ENCODE measurements around the gene EFHC1.

EFHC1 gene

GRCh38 chr6:52513464-52513863, 93.3 kb downstream of the EFHC1 start:
- Histone ChIP-seq H3K4me1 (ENCODE audit: control insufficient read depth in 5 of 5, insufficient read depth in 5 of 5, low read length in 5 of 5) (peaks cover 3 to 58% (median 54%) of the 10 kb centered on the region in 5 donors), H3K9ac (ENCODE audit: low read length in 5 of 5) (no peak overlapping the region), H3K27ac (ENCODE audit: low read depth, low read length) (peak overlapping the region; percentile 75), H3K27me3 (ENCODE audit: control insufficient read depth in 5 of 5, insufficient read depth in 4 of 5, low read length in 5 of 5) (no peaks in the 10 kb centered on the region), H3K36me3 (ENCODE audit: control insufficient read depth in 5 of 5, insufficient read depth in 5 of 5, low read length in 5 of 5) (peaks cover 4 to 40% (median 26%) of the 10 kb centered on the region in 5 donors), H3K9me3 (ENCODE audit: control insufficient read depth in 5 of 5, low read length in 5 of 5) (no peaks in the 10 kb centered on the region), H3K4me3 (ENCODE audit: low read depth in 1 of 5, low read length in 5 of 5) (no peak overlapping the region)

- Histone ChIP-seq H3K9me3 (ENCODE audit: control insufficient read depth in 5 of 5, low read length in 5 of 5) (no peaks in the 10 kb centered on the region), H3K36me3 (ENCODE audit: control insufficient read depth in 5 of 5, insufficient read depth in 5 of 5, low read length in 5 of 5) (peaks cover 4 to 38% (median 24%) of the 10 kb centered on the region in 5 donors), H3K9ac (ENCODE audit: low read length in 5 of 5) (peak overlapping the region in 1 of 5 donors; percentile 36), H3K4me1 (ENCODE audit: control insufficient read depth in 5 of 5, insufficient read depth in 5 of 5, low read length in 5 of 5) (peaks cover 3 to 60% (median 54%) of the 10 kb centered on the region in 5 donors), H3K4me3 (ENCODE audit: low read depth in 1 of 5, low read length in 5 of 5) (no peak overlapping the region), H3K27me3 (ENCODE audit: control insufficient read depth in 5 of 5, insufficient read depth in 4 of 5, low read length in 5 of 5) (no peaks in the 10 kb centered on the region), H3K27ac (ENCODE audit: low read depth, low read length) (peak overlapping the region; percentile 75)
Measured at GRCh38 chr6:52513896-52514295, 93.8 kb downstream of the EFHC1 start.

GRCh38 chr6:52514514-52514913, 94.4 kb downstream of the EFHC1 start:
- Histone ChIP-seq H3K9ac (ENCODE audit: low read length in 5 of 5) (peak overlapping the region in 2 of 5 donors; percentile 18 to 36), H3K27ac (ENCODE audit: low read depth, low read length) (peak overlapping the region; percentile 75), H3K27me3 (ENCODE audit: control insufficient read depth in 5 of 5, insufficient read depth in 4 of 5, low read length in 5 of 5) (no peaks in the 10 kb centered on the region), H3K36me3 (ENCODE audit: control insufficient read depth in 5 of 5, insufficient read depth in 5 of 5, low read length in 5 of 5) (peaks cover 4 to 32% (median 20%) of the 10 kb centered on the region in 5 donors), H3K4me1 (ENCODE audit: control insufficient read depth in 5 of 5, insufficient read depth in 5 of 5, low read length in 5 of 5) (peaks cover 3 to 60% (median 54%) of the 10 kb centered on the region in 5 donors), H3K9me3 (ENCODE audit: control insufficient read depth in 5 of 5, low read length in 5 of 5) (no peaks in the 10 kb centered on the region), H3K4me3 (ENCODE audit: low read depth in 1 of 5, low read length in 5 of 5) (no peak overlapping the region)

DNA sequence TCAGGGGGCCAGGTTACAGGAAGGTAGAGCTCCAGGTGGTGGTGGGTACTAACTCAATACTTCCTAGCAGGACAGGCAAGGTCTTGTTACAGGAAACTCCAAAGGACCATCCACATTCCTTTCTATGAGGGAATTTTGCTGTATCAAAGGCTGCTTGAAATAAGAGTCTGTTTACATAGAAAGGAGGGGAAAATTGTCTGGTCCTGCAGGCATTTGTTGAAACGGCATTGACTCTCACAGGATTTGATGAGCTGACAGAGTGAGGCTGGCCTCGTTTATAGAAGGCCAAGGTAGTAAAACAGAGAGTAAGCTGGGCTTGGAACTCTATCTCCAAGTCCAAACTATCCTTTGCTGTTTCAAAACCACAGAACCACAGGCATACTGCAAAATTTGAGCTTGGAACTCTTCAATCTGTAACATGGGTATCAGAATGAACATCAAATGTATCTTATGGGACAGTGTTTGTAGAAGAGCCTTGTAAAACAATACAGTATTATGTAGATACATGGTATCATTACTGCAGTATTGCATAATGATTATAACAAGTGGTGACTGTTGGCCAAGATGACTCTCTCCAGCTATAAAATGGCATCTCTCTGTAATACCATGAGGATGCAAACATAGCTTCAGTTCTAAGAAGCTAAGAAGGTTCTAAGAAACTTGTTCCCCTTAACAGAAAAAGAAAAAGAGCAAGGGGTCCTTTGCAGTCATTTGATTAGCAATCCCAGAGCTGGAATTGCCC, 95.2 kb downstream of the EFHC1 start:
- Histone ChIP-seq H3K4me1 (ENCODE audit: control insufficient read depth in 5 of 5, insufficient read depth in 5 of 5, low read length in 5 of 5) (peaks cover 3 to 65% (median 54%) of the 10 kb centered on the region in 5 donors), H3K27me3 (ENCODE audit: control insufficient read depth in 5 of 5, insufficient read depth in 4 of 5, low read length in 5 of 5) (no peaks in the 10 kb centered on the region), H3K36me3 (ENCODE audit: control insufficient read depth in 5 of 5, insufficient read depth in 5 of 5, low read length in 5 of 5) (peaks cover 0 to 30% (median 17%) of the 10 kb centered on the region in 5 donors), H3K27ac (ENCODE audit: low read depth, low read length) (peak overlapping the region; percentile 55), H3K9ac (ENCODE audit: low read length in 5 of 5) (no peak overlapping the region), H3K9me3 (ENCODE audit: control insufficient read depth in 5 of 5, low read length in 5 of 5) (no peaks in the 10 kb centered on the region), H3K4me3 (ENCODE audit: low read depth in 1 of 5, low read length in 5 of 5) (no peak overlapping the region)

DNA sequence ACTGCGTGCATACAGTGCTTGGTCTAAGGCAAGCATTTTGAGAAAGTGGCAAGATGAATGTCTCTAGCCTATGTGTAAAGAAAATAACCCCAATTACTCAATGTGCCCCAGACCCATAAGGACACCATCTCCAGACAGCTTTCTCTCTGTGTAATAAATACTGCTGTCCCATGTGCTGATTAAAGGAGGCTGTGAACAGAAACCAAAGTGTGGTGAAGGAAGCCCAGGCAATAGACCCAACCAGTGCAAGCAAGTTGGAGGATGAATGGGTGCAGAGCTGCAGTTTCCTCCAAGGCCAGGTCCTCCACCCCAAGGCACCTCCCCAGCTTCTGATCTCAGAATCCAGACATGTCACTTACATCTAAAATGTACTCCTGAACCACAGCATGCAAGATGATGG, 96.1 kb downstream of the EFHC1 start:
- Histone ChIP-seq H3K9me3 (ENCODE audit: control insufficient read depth in 5 of 5, low read length in 5 of 5) (no peaks in the 10 kb centered on the region), H3K4me3 (ENCODE audit: low read depth in 1 of 5, low read length in 5 of 5) (no peak overlapping the region), H3K27me3 (ENCODE audit: control insufficient read depth in 5 of 5, insufficient read depth in 4 of 5, low read length in 5 of 5) (no peaks in the 10 kb centered on the region), H3K4me1 (ENCODE audit: control insufficient read depth in 5 of 5, insufficient read depth in 5 of 5, low read length in 5 of 5) (peaks cover 3 to 64% (median 55%) of the 10 kb centered on the region in 5 donors), H3K9ac (ENCODE audit: low read length in 5 of 5) (no peak overlapping the region), H3K36me3 (ENCODE audit: control insufficient read depth in 5 of 5, insufficient read depth in 5 of 5, low read length in 5 of 5) (peaks cover 0 to 26% (median 17%) of the 10 kb centered on the region in 5 donors), H3K27ac (ENCODE audit: low read depth, low read length) (no peak overlapping the region)

DNA sequence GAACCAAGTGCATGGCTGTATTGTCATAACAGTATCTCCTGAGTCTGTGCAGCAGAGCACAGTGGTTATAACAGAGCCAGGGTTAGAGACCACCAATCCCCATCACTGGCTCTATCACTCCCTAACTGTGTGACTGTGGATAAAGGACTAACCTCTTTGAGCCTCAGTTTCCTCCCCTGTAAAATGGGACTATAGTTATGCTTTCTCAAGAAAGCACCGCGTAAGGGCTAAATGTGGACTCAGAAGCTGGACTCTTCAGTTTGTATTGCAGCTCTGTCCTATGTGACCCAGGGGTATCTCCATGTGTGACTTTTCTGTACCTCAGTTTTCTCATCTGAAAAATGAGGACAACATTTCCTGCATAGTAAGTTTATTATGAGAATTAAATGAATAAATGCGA, 96.8 kb downstream of the EFHC1 start:
- peaks cover 0 to 25% (median 17%) of the 10 kb centered on the region in 5 donors for H3K36me3 ChIP-seq (ENCODE audit: control insufficient read depth in 5 of 5, insufficient read depth in 5 of 5, low read length in 5 of 5)
- H3K27me3 ChIP-seq (ENCODE audit: control insufficient read depth in 5 of 5, insufficient read depth in 4 of 5, low read length in 5 of 5) = no peaks in the 10 kb centered on the region
- H3K27ac ChIP-seq (ENCODE audit: low read depth, low read length) = no peak overlapping the region
- no peak overlapping the region for H3K9ac ChIP-seq (ENCODE audit: low read length in 5 of 5)
- H3K4me3 ChIP-seq (ENCODE audit: low read depth in 1 of 5, low read length in 5 of 5) = no peak overlapping the region
- H3K9me3 ChIP-seq (ENCODE audit: control insufficient read depth in 5 of 5, low read length in 5 of 5) = no peaks in the 10 kb centered on the region
- H3K4me1 ChIP-seq (ENCODE audit: control insufficient read depth in 5 of 5, insufficient read depth in 5 of 5, low read length in 5 of 5) = peaks cover 5 to 60% (median 53%) of the 10 kb centered on the region in 5 donors

DNA sequence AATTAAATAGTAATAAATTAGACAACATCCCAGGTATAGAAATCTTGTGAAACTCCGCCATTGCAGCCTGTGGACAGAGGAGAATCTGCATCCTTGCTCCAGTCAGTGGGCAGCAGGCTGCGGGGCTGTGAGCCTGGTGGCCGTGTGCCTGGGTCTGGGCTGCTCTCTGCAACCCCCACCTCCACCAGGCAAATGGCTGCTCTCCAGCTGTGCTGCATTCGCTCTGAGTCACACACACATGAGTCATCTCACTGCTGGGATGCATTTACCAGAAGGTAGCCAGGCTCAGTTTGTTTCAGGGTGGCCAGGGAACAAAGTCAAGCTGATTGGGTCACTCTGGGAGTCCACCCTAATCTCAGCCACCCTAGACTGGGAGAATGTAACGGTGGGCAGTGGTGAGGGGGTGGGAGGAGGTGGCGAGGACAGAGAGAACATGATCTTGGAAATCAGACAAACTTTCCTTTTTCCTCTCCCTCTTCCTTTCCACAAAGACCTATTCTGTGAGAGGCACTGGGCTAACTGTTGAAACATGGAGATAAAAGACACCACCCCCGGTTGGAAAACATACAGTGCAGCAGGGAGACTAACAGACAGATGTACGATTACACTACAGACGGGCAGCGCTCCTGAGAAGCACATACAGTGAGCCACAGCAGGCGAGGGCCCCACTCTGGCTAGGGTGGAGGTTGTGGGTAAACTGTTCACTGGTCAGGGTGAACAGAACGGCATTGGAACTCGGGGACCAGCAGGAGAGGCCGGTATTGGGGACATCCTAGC, 97.5 kb downstream of the EFHC1 start:
- Histone ChIP-seq H3K4me1 (ENCODE audit: control insufficient read depth in 5 of 5, insufficient read depth in 5 of 5, low read length in 5 of 5) (peaks cover 7 to 60% (median 54%) of the 10 kb centered on the region in 5 donors), H3K27me3 (ENCODE audit: control insufficient read depth in 5 of 5, insufficient read depth in 4 of 5, low read length in 5 of 5) (no peaks in the 10 kb centered on the region), H3K9ac (ENCODE audit: low read length in 5 of 5) (peak overlapping the region in 3 of 5 donors; percentile 7 to 44 (median 36))

DNA sequence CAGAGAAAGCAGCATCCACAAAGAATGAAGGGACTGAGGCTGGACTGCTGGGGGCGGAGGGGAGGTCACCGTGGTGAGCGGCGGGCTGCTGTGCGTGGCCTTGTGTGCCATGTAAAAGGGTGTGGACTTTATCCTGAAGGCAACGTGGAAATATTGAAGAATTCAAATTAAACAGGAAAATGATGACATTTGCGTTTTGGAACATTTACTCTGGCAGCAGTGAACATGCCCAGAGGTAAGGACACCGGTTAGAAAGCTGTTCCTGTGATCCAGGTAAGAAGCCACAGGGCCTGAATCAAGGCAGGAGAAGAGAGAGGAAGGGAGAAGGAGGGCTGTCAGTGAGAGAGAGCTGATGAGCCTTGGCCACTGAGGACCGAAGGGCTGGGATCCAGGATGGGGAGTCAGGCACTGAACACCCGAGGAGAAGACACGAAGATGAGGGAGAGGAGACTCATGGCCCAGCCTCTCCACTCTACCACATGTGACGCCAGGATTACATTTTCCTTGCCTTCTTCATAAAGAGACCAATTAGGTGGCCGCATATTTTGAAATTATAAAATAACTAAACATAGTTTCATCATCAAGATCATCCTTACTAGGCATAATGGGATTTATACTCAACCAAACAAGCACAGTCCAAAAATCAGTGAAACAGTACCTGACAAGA, 98.3 kb downstream of the EFHC1 start:
- Histone ChIP-seq H3K27me3 (ENCODE audit: control insufficient read depth in 5 of 5, insufficient read depth in 4 of 5, low read length in 5 of 5) (no peaks in the 10 kb centered on the region), H3K36me3 (ENCODE audit: control insufficient read depth in 5 of 5, insufficient read depth in 5 of 5, low read length in 5 of 5) (peaks cover 0 to 22% (median 17%) of the 10 kb centered on the region in 5 donors), H3K9ac (ENCODE audit: low read length in 5 of 5) (peak overlapping the region in 2 of 5 donors; percentile 36 to 44), H3K9me3 (ENCODE audit: control insufficient read depth in 5 of 5, low read length in 5 of 5) (no peaks in the 10 kb centered on the region), H3K4me3 (ENCODE audit: low read depth in 1 of 5, low read length in 5 of 5) (peak overlapping the region in 1 of 5 donors; percentile 5), H3K27ac (ENCODE audit: low read depth, low read length) (peak overlapping the region; percentile 66), H3K4me1 (ENCODE audit: control insufficient read depth in 5 of 5, insufficient read depth in 5 of 5, low read length in 5 of 5) (peaks cover 7 to 57% (median 51%) of the 10 kb centered on the region in 5 donors)

More for the DNA sequence above, 97.5 kb downstream of the EFHC1 start:
- Histone ChIP-seq H3K27ac (ENCODE audit: low read depth, low read length) (peak overlapping the region; percentile 66), H3K4me3 (ENCODE audit: low read depth in 1 of 5, low read length in 5 of 5) (peak overlapping the region in 2 of 5 donors; percentile 3 to 5), H3K9me3 (ENCODE audit: control insufficient read depth in 5 of 5, low read length in 5 of 5) (no peaks in the 10 kb centered on the region), H3K36me3 (ENCODE audit: control insufficient read depth in 5 of 5, insufficient read depth in 5 of 5, low read length in 5 of 5) (peaks cover 0 to 25% (median 17%) of the 10 kb centered on the region in 5 donors)

DNA sequence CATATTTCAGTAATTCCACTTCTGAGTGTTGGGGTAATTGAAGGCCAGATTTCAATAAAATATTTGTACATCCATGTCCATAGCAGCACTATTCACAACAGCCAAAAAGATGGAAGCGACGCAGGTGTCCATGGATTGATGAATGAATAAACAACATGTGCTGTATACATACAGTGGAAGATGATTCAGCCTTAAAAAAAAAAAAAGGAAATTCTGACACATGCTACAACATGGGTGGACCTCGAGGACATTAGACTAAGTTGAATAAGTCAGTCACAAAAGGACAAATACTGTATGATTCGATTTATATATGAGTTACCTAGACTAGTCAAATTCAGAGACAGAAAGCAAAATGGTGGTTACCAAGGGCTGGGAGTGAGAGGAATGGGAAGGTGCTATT, 99.5 kb downstream of the EFHC1 start:
- Histone ChIP-seq H3K4me1 (ENCODE audit: control insufficient read depth in 5 of 5, insufficient read depth in 5 of 5, low read length in 5 of 5) (peaks cover 7 to 45% (median 39%) of the 10 kb centered on the region in 5 donors), H3K9me3 (ENCODE audit: control insufficient read depth in 5 of 5, low read length in 5 of 5) (no peaks in the 10 kb centered on the region)

More for the DNA sequence above, 99.5 kb downstream of the EFHC1 start:
- Histone ChIP-seq H3K9ac (ENCODE audit: low read length in 5 of 5) (no peak overlapping the region), H3K4me3 (ENCODE audit: low read depth in 1 of 5, low read length in 5 of 5) (no peak overlapping the region), H3K36me3 (ENCODE audit: control insufficient read depth in 5 of 5, insufficient read depth in 5 of 5, low read length in 5 of 5) (peaks cover 0 to 19% (median 12%) of the 10 kb centered on the region in 5 donors), H3K27ac (ENCODE audit: low read depth, low read length) (no peak overlapping the region), H3K27me3 (ENCODE audit: control insufficient read depth in 5 of 5, insufficient read depth in 4 of 5, low read length in 5 of 5) (no peaks in the 10 kb centered on the region)

All from subcutaneous abdominal adipose tissue (tissue), 5 donors.